LNCAP (cell line): ENCODE results near the gene SEPTIN11.

Source experiments
- CTCF ChIP-seq: fragments of 450-650 bp; IDR thresholded peaks from 2 replicates; pipeline ENCODE4 v1.5.1; 2017; ENCODE audit warnings: mild to moderate bottlenecking

SEPTIN11 gene

DNA sequence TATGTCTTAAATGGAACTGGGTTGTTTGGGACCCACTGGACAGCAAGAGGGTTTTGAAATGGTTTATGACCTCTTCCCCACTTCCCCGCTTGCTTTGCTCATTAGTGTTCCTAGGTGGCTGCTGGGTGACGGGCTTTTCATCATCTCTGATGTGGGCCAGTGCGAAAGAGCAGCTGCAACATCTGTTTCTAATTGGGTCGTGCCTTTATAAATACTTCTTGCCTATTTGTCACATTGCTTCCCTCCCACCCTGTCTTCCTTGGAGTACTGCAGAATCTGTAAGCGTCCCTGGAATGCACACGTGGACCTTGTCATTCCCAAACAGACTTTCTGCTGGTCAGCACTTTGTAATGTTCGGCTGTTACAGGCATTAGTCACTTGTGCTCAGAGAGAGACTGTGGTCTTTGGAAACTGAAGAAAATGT lies 35.2 kb downstream of the SEPTIN11 start:
- no peak for TF ChIP-seq CTCF

- no peak for TF ChIP-seq CTCF
Observed at GRCh38 chr4:76987153-76987591, 37.6 kb downstream of the SEPTIN11 start.

DNA sequence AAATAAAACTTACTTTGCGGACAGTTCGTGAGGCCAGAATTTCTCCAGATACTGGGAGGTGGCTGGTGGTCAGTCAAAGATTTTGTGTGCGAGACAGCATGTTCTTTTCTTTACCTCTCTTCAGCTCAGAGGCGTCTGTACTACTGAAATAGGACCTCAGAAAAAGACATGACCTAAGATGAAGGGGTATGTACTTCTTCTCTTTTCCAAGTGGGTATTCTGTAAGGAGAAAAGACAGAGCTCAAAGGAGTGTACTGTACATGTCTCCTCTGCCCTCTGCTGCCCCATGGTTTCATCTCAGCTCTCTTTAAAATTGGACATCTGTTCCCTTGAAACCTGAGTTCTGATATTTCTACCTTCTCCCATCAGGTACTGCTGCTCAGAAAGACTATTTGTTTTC lies 38.1 kb downstream of the SEPTIN11 start:
- no peak for TF ChIP-seq CTCF

- no peak for TF ChIP-seq CTCF
Observed at GRCh38 chr4:76989391-76990061, 40.0 kb downstream of the SEPTIN11 start.

DNA sequence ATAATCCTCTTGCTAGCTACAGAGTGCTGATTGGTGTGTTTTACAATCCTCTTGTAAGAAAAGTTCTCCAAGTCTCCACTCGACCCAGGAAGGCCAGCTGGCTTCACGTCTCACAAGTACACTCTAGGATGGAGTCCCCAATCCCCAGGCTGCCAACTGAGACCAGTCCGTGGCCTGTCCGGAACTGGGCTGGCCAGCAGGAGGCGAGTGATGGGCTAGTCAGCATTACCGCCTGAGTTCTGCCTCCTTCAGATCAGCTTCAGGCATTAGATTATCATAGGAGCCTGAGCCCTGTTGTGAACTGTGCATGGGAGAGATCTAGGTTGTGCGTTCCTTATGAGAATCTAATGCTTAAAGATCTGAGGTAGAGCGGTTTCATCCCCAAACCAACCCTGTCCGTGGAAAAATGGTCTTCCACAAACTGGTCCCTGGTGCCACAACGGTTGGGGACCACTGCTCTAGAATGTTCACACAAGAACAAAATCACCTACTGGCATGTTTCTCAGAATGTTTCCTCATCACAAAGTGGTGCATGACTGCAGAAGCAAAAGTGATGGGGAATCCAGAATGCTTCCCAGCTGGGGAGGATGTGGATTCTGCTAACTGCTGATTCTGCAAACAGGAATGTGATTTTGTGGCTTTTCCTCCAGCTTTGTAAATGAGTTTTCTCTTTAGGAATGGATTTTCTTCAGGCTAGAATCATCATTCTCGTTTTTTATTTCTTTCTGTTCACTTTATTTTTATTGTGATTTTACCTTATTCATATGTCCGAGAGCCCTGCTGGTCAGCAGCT lies 40.9 kb downstream of the SEPTIN11 start:
- no peak for TF ChIP-seq CTCF

DNA sequence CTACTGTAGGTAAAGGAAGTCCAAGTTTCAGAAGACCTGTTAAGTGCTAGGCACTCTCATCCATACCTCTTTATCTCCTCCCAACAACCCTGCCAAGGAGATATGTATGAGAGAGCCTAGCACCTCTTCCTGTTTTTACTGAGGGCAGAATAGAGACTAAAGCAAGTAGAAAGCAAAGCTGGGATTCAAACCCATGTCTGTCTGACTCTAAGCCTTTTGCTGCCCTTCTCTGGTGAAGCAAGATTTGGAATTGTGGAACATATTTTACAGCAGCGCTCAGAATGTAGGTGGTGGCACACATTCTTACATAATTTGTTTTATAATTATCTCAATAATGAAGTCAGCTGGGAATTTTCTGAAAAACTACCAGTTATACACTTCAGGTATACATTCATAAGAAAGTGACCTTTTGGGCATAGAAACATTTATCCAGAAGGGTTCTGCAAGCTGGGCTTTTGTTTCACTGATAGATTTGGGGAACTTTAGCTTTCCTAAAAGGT lies 41.7 kb downstream of the SEPTIN11 start:
- no peak for TF ChIP-seq CTCF

- TF ChIP-seq CTCF = no peak
Observed at GRCh38 chr4:76993787-76994641, 44.5 kb downstream of the SEPTIN11 start.
